AG09309 (cell line): ENCODE data around the gene CCL22.
"Not testable (repeated sequence)": the region's sequence is repeated elsewhere in the genome, so short reads cannot be mapped to it uniquely, and the experiment has no call there.

Source experiments
- DNase-seq: peaks from one replicate; pipeline ENCODE4 v3.0.0-alpha.2; 2010; ENCODE audit warnings: low read depth
- H3K4me3 ChIP-seq: 2 replicates; pipeline ENCODE4 v1.5.1; 2011; ENCODE audit warnings: mild to moderate bottlenecking, low read depth, low read length, moderate library complexity; ENCODE audit not compliant: control insufficient read depth
- CTCF ChIP-seq: IDR thresholded peaks from 2 replicates; pipeline ENCODE4 v1.5.1; 2011; ENCODE audit warnings: mild to moderate bottlenecking, low read depth, low read length, inconsistent platforms; ENCODE audit not compliant: insufficient read depth, control insufficient read depth; ENCODE audit errors: missing control alignments

CCL22 gene

GRCh38 chr16:57335366-57335765 is 23.2 kb upstream of the CCL22 start:
- no peak for TF ChIP-seq CTCF
- DNase-seq: no peak

GRCh38 chr16:57341062-57341440 is 17.5 kb upstream of the CCL22 start:
- no peak for TF ChIP-seq CTCF
- H3K4me3 ChIP-seq: no peak overlapping the region
- no peak for DNase-seq

More at GRCh38 chr16:57335366-57335765, 23.2 kb upstream of the CCL22 start:
- H3K4me3 ChIP-seq: no peak overlapping the region

GRCh38 chr16:57341441-57342303 is 16.9 kb upstream of the CCL22 start:
- no peak overlapping the region for H3K4me3 ChIP-seq
- no peak for TF ChIP-seq CTCF
- DNase-seq: peak; percentile 86

- not testable (repeated sequence) for H3K4me3 ChIP-seq, DNase-seq
Observed at GRCh38 chr16:57342606-57343005, 16.0 kb upstream of the CCL22 start.

GRCh38 chr16:57343221-57343620 is 15.4 kb upstream of the CCL22 start:
- no peak for TF ChIP-seq CTCF
- no peak overlapping the region for H3K4me3 ChIP-seq
- no peak for DNase-seq

GRCh38 chr16:57344094-57344493 is 14.5 kb upstream of the CCL22 start:
- not testable (repeated sequence) for H3K4me3 ChIP-seq, DNase-seq

- TF ChIP-seq CTCF: no peak
- no peak overlapping the region for H3K4me3 ChIP-seq
- DNase-seq: no peak
Observed at GRCh38 chr16:57345021-57345420, 13.6 kb upstream of the CCL22 start.
